IMR-90 (cell line): ENCODE results near the gene H2BK1. TPM values are rescaled to one million over a fixed set of nuclear protein-coding genes. Genes with fewer than 3 reads are reported as not detected.

Experiments used
- ATAC-seq: fragments of 200-7000 bp; cut with Tn5 transposase; 2 replicates; pipeline ENCODE4 v1.9.1; 2020; ENCODE audit warnings: low read depth, mild to moderate bottlenecking, moderate library complexity
- BruUV-seq: library from RNA; stranded (reverse); fragments of 400-500 nt; replicated peaks from 2 replicates; lab custom pipeline; 2021; lab: Mats Ljungman, UMichigan
- CTCF ChIA-PET: fragments of 300-600 bp; formaldehyde crosslinking; extraction: SDS; loops from one replicate; lab custom pipeline; 2021; ENCODE audit warnings: antibody characterized with exemption; lab: Yijun Ruan, JAX
- POLR2A ChIA-PET: fragments of 300-600 bp; sonication (Branson Sonifier 250); formaldehyde crosslinking; loops from one replicate; lab custom pipeline; 2022; ENCODE audit warnings: antibody characterized with exemption; ENCODE audit not compliant: unreplicated experiment; lab: Charles Lee
- DNase-seq: peaks from one replicate; pipeline ENCODE4 v3.0.0; 2013
- H2AFZ ChIP-seq: replicated peaks from 2 replicates; pipeline ENCODE3; 2013; ENCODE audit warnings: low read length, mild to moderate bottlenecking; ENCODE audit not compliant: poor library complexity
- H2AK5ac ChIP-seq: 2 replicates; pipeline ENCODE4 v1.6.1; 2013; ENCODE audit warnings: low read depth, low read length, inconsistent platforms
- H2AK9ac ChIP-seq: replicated peaks from 2 replicates; pipeline ENCODE3; 2013; ENCODE audit warnings: mild to moderate bottlenecking, low read depth, low read length, moderate library complexity; ENCODE audit not compliant: poor library complexity
- H2BK120ac ChIP-seq: 2 replicates; pipeline ENCODE4 v1.6.1; 2013; ENCODE audit warnings: low read depth, low read length, inconsistent platforms
- H2BK15ac ChIP-seq: 3 replicates; pipeline ENCODE4 v1.6.1; 2013; ENCODE audit warnings: low read depth, low read length, inconsistent platforms
- H2BK20ac ChIP-seq: 2 replicates; pipeline ENCODE4 v1.6.1; 2013; ENCODE audit warnings: low read depth, mild to moderate bottlenecking, inconsistent platforms, low read length, moderate library complexity
- H2BK5ac ChIP-seq: 2 replicates; pipeline ENCODE4 v1.6.1; 2013; ENCODE audit warnings: mild to moderate bottlenecking, low read depth, low read length, inconsistent platforms; ENCODE audit not compliant: poor library complexity, severe bottlenecking
- H3K14ac ChIP-seq: replicated peaks from 2 replicates; pipeline ENCODE4 v1.6.1; 2013; ENCODE audit warnings: low read depth, low read length, inconsistent platforms
- H3K18ac ChIP-seq: 2 replicates; pipeline ENCODE4 v1.6.1; 2013; ENCODE audit warnings: low read depth, low read length, control low read depth
- H3K23ac ChIP-seq: 2 replicates; pipeline ENCODE4 v1.6.1; 2013; ENCODE audit warnings: low read depth, low read length, inconsistent platforms
- H3K27ac ChIP-seq: 2 replicates; pipeline ENCODE4 v1.5.1; 2013; ENCODE audit warnings: mild to moderate bottlenecking, control low read depth, low read length; ENCODE audit not compliant: insufficient read depth
- H3K27me3 ChIP-seq: 2 replicates; pipeline ENCODE4 v1.6.1; 2013; ENCODE audit warnings: low read length; ENCODE audit not compliant: control insufficient read depth, insufficient read depth
- H3K36me3 ChIP-seq: 2 replicates; pipeline ENCODE4 v1.6.1; 2013; ENCODE audit warnings: low read length, mixed read lengths; ENCODE audit not compliant: control insufficient read depth, insufficient read depth
- H3K4ac ChIP-seq: 2 replicates; pipeline ENCODE4 v1.6.1; 2013; ENCODE audit warnings: low read depth, low read length, inconsistent platforms
- H3K4me1 ChIP-seq: 2 replicates; pipeline ENCODE4 v1.6.1; 2013; ENCODE audit warnings: low read length, mixed read lengths; ENCODE audit not compliant: control insufficient read depth, insufficient read depth
- H3K4me2 ChIP-seq: 2 replicates; pipeline ENCODE4 v1.6.1; 2013; ENCODE audit warnings: low read depth, mild to moderate bottlenecking, control low read depth, low read length, moderate library complexity
- H3K4me3 ChIP-seq: 2 replicates; pipeline ENCODE4 v1.5.1; 2013; ENCODE audit warnings: low read depth, mild to moderate bottlenecking, control low read depth, low read length, moderate library complexity; ENCODE audit not compliant: insufficient read depth
- H3K56ac ChIP-seq: 2 replicates; pipeline ENCODE4 v1.6.1; 2013; ENCODE audit warnings: low read length, inconsistent platforms; ENCODE audit not compliant: insufficient read depth; ENCODE audit errors: extremely low read depth
- H3K79me1 ChIP-seq, 2 experiments: 2 replicates each; pipeline ENCODE4 v1.6.1; 2013; ENCODE audit warnings: low read length in 2 of 2, inconsistent platforms in 1 of 2, low read depth in 1 of 2
- H3K9ac ChIP-seq: 2 replicates; pipeline ENCODE4 v1.6.1; 2013; ENCODE audit warnings: low read depth, low read length, control low read depth
- H3K9me1 ChIP-seq: 2 replicates; pipeline ENCODE4 v1.6.1; 2013; ENCODE audit warnings: low read length, inconsistent platforms; ENCODE audit not compliant: insufficient read depth
- H3K9me3 ChIP-seq: 2 replicates; pipeline ENCODE4 v1.6.1; 2013; ENCODE audit warnings: low read length; ENCODE audit not compliant: control insufficient read depth, insufficient read depth
- H4K20me1 ChIP-seq: 2 replicates; pipeline ENCODE4 v1.6.1; 2013; ENCODE audit warnings: low read length, inconsistent platforms; ENCODE audit not compliant: insufficient read depth
- H4K5ac ChIP-seq: 2 replicates; pipeline ENCODE4 v1.6.1; 2013; ENCODE audit warnings: mild to moderate bottlenecking, low read depth, low read length, control low read depth
- H4K8ac ChIP-seq, 2 experiments: 2 replicates each; pipeline ENCODE4 v1.6.1; 2013; ENCODE audit warnings: low read depth in 2 of 2, low read length in 2 of 2, control low read depth in 1 of 2, inconsistent platforms in 1 of 2
- H4K91ac ChIP-seq: 2 replicates; pipeline ENCODE4 v1.6.1; 2013; ENCODE audit warnings: low read depth, low read length, inconsistent platforms; ENCODE audit not compliant: insufficient read depth
- CEBPB ChIP-seq: IDR thresholded peaks from 2 replicates; pipeline ENCODE4 v1.6.1; 2012; ENCODE audit warnings: low read depth, low read length, improper control_type of control experiment
- WGBS, 2 experiments: methylation state at CpG; one replicate each; pipeline versions ENCODE4 v1.1.5 to v1.1.7; 2013; ENCODE audit warnings: missing lambda C conversion rate in 2 of 2; ENCODE audit not compliant: insufficient read length in 1 of 2; ENCODE audit errors: extremely low coverage in 2 of 2; 5-methylcytosine and 5-hydroxymethylcytosine counted together
- dilution Hi-C: fragments of 300-500 bp; cut with HindIII; formaldehyde crosslinking; loops from one replicate; pipeline ENCODE4 v1.14.3; 2018; ENCODE audit warnings: low sequenced_read_pairs; ENCODE audit not compliant: unreplicated experiment
- in situ Hi-C: fragments of 300-500 bp; cut with MboI; formaldehyde crosslinking; loops from 3 replicates; pipeline ENCODE4 v1.14.3; 2019; ENCODE audit warnings: low sequenced_read_pairs, inconsistent platforms, mixed read lengths
- intact Hi-C: fragments of 100-400 bp; cut with micrococcal nuclease; formaldehyde crosslinking; loops from 2 replicates; pipeline ENCODE4 v1.10.0; 2022
- polyA plus RNA-seq, 3 experiments: library from polyadenylated mRNA; depleted of rRNA; stranded (reverse); fragments of >200 nt; gene quantifications; 2 replicates each; pipeline ENCODE4 v1.2.3, GENCODE V29; 2012; ENCODE audit warnings: low replicate concordance in 1 of 3
- total RNA-seq: library from RNA; depleted of rRNA; stranded (reverse); fragments of >200 nt; gene quantifications from 2 replicates; pipeline ENCODE4 v1.2.3, GENCODE V29; 2012
- TF ChIP-seq, protein P1 (sequence below): fragments of 150-350 bp; IDR thresholded peaks from 2 replicates; pipeline ENCODE4 v1.6.1; 2017; ENCODE audit warnings: mild to moderate bottlenecking, antibody characterized with exemption, low read length, low read depth

The H2BK1 gene
- total and polyA plus RNA-seq, 2 of the 4 experiments (the other 2 are of a cell fraction): not detected

DNA sequence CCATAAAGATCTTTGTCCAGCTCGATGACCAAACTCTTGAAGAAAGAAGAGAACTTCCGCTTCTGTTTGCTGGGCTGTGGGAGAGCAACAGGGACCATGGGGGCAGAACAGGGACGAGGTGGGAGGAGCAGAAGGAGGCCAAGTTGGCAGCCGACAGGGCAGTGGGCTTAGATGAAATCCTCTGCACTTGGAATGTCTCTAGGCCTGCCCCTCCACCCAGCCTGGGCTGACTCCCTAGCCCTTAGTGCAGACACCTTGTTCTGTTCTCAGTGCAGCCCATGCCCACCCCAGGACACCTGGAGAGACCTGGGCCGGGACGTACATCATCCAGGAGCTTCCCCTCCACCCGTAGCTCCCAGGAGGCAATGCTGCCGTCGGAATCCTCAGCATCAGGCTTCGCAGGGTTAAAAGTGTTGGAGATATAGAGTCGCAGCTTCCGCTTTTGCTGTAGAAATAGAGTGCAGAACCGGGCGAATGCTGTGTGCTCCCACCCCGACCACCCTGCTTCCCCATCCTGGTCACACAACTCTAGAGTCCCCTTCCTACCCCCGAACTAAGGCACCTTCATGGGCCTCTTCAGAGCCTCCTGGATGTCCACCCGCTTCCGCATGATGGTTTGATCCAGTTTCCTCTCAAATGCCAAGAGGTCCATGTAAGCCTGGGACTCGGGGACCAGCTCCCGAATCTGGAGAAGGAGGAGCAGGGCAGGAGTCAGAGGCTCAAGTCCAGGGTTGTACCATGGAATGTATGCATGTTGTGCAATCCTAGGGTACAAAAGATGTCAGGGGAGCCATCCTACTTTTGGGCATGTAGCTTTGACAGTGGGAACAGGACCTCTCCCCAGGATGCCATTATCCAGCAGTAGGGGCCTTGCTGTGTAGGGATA is 32.1 kb upstream of the H2BK1 start:
- POLR2A ChIA-PET: interaction anchor here (0.6 kb wide), 1 partner anchor 78 kb away, joined by 4 read pairs; no protein-coding TSS in a partner anchor
- WGBS, 2 experiments: 93% methylated on average over 3 of the region's 20 CpGs; no CpG with 5 or more reads in 1 of the 2 experiments

More for the DNA sequence above, 32.1 kb upstream of the H2BK1 start:
- peaks cover 22% of the 10 kb centered on the region; the same call in 1 of the 2 replicates for H3K4me1 ChIP-seq
- H3K9ac ChIP-seq: no peak overlapping the region
- no peak overlapping the region for H3K4ac ChIP-seq
- H3K18ac ChIP-seq: no peak overlapping the region
- no peak overlapping the region for H3K14ac ChIP-seq
- H2BK5ac ChIP-seq: no peak overlapping the region
- CTCF ChIA-PET: interaction anchor here (1.2 kb wide), 1 partner anchor 119 kb away, joined by 3 read pairs; no protein-coding TSS in a partner anchor
- intact Hi-C loops (no loop called here), dilution Hi-C loops (no loop called here), in situ Hi-C loops (no loop called here)
- no peak overlapping the region for H2BK120ac ChIP-seq
- H3K4me3 ChIP-seq: no peak overlapping the region
- no peak for ATAC-seq
- H3K56ac ChIP-seq: no peak overlapping the region
- H3K4me2 ChIP-seq: no peak overlapping the region
- DNase-seq: no peak
- H3K79me1 ChIP-seq: peaks cover 8 to 86% of the 10 kb centered on the region in 2 experiments
- H2AFZ ChIP-seq: no peak overlapping the region
- no TSS peak for BruUV-seq
- H4K20me1 ChIP-seq: peaks cover 51% of the 10 kb centered on the region
- no peaks in the 10 kb centered on the region for H3K27me3 ChIP-seq
- H4K8ac ChIP-seq: no peak overlapping the region
- no peak overlapping the region for H2BK20ac ChIP-seq
- H3K23ac ChIP-seq: peak overlapping the region; percentile 46; the same call in 1 of the 2 replicates
- H3K36me3 ChIP-seq: peaks cover 53% of the 10 kb centered on the region
- H4K5ac ChIP-seq: no peak overlapping the region
- no peak overlapping the region for H3K27ac ChIP-seq
- H3K9me3 ChIP-seq: no peaks in the 10 kb centered on the region
- H2AK5ac ChIP-seq: no peak overlapping the region
- H3K9me1 ChIP-seq: peaks cover 4% of the 10 kb centered on the region; the same call in 1 of the 2 replicates
- H2AK9ac ChIP-seq: peak overlapping the region; percentile 58
- no peak overlapping the region for H2BK15ac ChIP-seq
- H4K91ac ChIP-seq: no peak overlapping the region; the same call in 1 of the 2 replicates
- TF ChIP-seq CEBPB: peak; percentile 80
- TF ChIP-seq, protein P1, sequence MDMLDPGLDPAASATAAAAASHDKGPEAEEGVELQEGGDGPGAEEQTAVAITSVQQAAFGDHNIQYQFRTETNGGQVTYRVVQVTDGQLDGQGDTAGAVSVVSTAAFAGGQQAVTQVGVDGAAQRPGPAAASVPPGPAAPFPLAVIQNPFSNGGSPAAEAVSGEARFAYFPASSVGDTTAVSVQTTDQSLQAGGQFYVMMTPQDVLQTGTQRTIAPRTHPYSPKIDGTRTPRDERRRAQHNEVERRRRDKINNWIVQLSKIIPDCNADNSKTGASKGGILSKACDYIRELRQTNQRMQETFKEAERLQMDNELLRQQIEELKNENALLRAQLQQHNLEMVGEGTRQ: no peak
